ENCODE data around the gene IL1RAP.
"Not testable (repeated sequence)": the region's sequence is repeated elsewhere in the genome, so short reads cannot be mapped to it uniquely, and the experiment has no call there.

The IL1RAP gene

GRCh38 chr3:190512666-190513065, 1.2 kb upstream of the IL1RAP start:
- DNase-seq: no peak

GRCh38 chr3:190514413-190515153, 698 bp downstream of the IL1RAP start:
- DNase-seq: peak; percentile 57

GRCh38 chr3:190516416-190516815, 2.5 kb downstream of the IL1RAP start:
- DNase-seq: no peak

- DNase-seq: no peak
Measured at GRCh38 chr3:190517687-190518086, 3.8 kb downstream of the IL1RAP start.

- DNase-seq: not testable (repeated sequence)
Measured at GRCh38 chr3:190518531-190518930, 4.6 kb downstream of the IL1RAP start.

DNA sequence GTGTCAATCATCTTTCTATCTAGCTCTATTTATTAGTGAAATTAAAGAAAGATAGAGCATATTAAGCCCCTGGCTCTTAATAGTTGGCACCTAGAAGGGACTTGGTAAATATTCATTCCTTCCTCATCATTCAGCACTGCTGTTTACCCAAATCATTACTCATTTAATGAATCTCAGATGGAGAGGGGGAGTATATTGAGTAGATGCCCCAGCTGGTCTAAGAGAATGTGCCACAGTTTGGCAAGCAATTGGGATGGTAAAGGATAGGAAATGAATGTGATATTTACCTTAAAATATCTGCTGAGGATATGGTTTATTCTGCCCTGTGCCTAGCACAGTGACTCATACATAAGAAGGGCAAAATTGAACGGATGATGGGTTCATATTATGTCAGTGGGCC, 6.0 kb downstream of the IL1RAP start:
- no peak for DNase-seq

GRCh38 chr3:190521998-190522397, 8.1 kb downstream of the IL1RAP start:
- no peak for DNase-seq

DNA sequence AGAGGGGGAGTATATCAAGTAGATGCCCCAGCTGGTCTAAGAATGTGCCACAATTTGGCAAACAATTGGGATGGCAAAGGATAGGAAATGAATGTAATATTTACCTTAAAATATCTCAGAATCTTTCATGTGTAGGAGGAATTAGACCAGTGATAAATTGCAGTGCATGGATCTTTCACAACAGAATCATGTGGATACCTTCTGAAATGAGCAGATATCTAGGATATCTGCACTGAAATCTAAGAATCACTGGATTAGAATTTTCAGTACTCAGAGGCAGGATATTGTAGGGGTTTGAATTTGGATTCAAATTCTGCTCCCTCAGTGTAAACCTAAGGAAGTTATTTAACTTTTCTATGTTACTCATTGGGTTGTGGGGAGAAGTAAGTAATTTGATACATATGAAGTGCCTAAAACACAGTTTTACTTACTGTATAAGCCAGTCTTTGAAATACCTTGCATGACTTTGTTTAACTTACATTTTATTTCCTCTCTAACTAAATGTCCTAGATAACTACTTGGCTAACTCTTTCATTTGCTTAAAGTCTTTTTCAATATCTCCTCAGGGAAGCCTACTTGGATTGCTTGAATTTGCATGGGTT, 8.8 kb downstream of the IL1RAP start:
- DNase-seq: no peak

- DNase-seq: no peak
Measured at GRCh38 chr3:190524942-190525341, 11.1 kb downstream of the IL1RAP start.

GRCh38 chr3:190525634-190526033, 11.7 kb downstream of the IL1RAP start:
- no peak for DNase-seq

DNA sequence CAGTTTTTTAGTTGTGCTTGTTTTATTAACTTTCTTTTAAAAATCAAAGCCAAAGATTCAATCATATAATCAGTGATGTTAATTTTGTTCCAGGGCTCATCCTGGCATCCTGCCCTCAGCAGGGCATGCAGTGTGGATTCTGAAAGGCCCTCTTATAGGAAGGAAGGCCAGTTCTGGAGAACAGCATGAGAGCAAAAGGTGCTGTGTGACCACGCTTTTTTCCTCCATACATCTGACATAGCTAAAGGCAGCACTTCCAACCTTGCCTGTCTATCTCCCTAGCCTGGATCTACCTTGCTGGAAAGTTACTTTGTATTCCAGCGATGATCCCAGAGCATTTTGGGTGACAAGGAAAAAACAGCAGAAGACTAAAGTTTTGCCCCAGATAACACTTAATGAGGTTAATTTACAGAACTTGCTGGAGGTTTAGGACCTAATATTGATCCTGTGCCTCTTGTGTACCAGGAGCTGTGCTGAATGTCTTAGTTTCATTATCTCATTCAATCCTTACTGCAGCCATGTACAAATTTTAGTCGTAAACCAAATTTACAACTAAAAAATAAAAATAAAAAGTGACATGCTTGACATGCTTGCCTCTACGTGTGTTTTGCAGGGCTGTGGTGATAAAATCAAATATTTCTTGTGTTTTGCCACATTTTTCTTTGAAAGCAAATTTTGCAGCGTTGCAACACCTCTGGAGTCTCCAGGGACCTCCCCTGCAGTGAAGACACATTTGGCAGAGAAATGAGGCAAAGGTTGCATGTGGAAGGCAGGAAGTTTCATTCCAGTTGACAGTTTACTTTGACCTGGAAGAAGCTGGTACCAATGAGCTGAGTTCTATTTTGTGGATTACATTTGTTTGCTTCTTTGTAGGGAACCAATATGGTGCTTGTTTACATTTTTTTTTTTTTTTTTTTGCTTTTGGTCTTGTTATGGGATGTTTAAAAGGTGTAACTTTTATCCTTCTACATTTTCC, 13.2 kb downstream of the IL1RAP start:
- no peak for DNase-seq

GRCh38 chr3:190528706-190529105, 14.8 kb downstream of the IL1RAP start:
- DNase-seq: no peak

- no peak for DNase-seq
Measured at GRCh38 chr3:190531406-190531805, 17.5 kb downstream of the IL1RAP start.

DNA sequence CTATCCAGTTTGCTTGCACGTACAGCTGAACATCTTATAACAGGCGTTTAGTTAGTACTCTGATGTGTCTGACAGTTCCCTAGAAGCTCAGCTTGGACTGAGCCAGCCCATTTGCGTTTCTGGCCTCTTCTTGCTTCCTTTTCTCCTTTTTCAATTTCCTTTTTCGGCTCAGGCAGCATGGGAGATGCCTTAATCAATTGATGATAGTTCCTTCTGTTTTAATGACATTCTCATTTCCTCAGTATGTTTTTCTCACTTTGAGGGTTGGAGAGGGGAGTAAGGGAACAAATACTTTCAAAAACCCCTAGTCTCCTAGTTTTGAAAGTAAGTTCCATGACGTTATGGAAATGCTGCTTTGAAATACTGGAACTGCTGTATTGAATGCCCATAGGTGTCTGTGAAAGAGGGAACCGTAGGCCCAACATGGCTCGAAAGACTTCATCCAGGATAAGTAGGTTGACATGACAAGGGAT, 18.9 kb downstream of the IL1RAP start:
- DNase-seq: peak; percentile 45

- peak; percentile 85 for DNase-seq
Measured at GRCh38 chr3:190533511-190534281, 19.8 kb downstream of the IL1RAP start.

GRCh38 chr3:190534386-190534785, 20.5 kb downstream of the IL1RAP start:
- DNase-seq: no peak

DNA sequence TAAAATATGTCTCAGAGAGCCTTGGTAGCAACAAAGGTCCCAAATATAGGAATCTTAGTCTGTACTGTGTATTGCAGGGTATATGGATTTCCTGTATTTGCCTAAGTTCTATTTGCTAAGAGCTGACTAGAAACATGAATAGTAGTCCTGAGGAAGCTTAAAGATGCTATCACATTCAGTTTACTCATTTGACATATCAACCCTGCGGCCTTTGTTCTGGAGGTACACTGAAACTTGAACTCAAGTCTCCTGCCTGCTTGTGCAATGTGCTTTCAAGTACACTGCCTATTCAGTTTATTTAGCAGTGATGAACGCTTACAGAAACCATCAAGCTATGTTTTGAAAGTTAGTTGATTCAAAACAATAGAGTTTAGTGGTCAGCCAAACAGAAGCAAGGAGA, 21.1 kb downstream of the IL1RAP start:
- no peak for DNase-seq

- DNase-seq: no peak
Measured at GRCh38 chr3:190537146-190537545, 23.3 kb downstream of the IL1RAP start.

DNA sequence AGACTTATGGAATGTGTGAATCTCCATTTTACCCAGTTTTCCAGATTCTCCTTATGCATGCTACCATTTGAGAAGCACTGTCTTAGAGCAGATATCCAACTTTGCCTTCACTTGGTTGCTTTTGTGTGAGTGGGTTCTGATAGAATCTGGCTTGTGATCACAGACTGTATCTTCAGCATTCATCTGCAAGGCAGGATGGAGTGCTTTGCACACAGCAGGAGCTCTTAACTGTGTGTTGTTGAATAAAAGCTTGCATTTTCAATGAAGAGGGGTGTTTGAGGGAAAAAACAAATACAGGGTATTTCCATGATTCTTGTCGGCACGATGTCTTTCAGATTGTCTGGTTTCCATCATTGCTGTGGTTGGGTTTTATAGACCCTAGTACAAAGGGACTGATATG, 24.4 kb downstream of the IL1RAP start:
- DNase-seq: no peak

- no peak for DNase-seq
Measured at GRCh38 chr3:190539526-190539925, 25.6 kb downstream of the IL1RAP start.

DNA sequence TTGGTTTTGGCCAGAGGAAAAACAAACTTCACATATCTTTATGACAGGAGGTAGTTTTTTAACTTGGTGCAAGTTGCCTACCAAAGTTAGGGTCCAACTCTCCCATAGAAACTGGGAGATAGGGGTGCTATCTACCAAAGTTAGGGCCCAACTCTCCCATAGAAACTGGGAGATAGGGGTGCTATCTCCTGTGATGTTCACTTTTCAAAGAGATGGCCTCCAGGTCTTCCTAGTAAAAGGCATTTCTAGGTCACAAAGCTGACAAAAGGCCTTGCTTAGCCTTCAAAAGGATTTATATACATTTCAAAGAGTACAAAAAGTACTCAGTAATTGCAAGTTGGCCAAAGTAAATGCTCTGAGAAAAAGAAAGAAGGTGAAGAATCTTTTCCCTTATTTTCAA, 27.1 kb downstream of the IL1RAP start:
- DNase-seq: no peak

DNA sequence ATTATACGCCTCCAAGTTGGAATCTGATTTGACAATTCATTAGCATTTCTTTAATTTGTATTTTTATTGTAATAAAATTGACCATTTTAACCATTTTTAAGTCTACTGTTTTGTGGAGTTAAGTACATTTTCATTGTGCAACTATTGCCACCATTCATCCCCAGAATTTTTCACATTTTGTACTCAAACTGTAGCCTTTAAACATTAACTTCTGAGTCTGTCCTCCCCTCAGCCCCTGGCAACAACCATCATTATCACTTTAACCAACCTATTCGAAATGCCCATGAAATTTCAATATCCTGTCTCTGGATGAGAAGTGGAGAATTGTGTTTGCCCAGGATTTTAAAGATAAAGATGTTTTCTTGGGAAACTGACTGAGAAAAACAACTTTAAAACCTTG, 27.7 kb downstream of the IL1RAP start:
- no peak for DNase-seq

DNA sequence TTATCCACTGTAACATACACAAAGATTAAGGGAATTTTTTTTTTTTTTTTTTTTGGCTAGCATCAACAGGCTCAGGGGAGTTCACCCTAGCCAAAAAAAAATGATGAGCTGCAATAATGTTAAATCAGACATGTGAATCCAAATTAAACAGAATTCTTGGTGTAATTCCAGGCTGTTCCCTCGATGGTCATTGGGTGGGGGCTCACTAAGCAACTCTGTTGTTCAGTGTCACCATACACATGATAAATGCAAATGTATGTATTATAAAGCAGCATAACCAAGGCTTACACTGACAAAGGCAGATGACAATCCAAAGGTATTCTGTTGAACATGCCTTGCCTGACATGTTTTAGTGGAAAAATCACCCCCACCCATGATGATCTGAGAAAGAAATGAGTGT, 29.0 kb downstream of the IL1RAP start:
- DNase-seq: peak; percentile 58

Measured in femur (tissue), 1 donor.